GM21367 (cell line): ENCODE measurements around the gene DES.
"Not testable (repeated sequence)": the region's sequence is repeated elsewhere in the genome, so short reads cannot be mapped to it uniquely, and the experiment has no call there.

Source experiments
- ATAC-seq: cut with Tn5 transposase; IDR thresholded peaks from one replicate; pipeline ENCODE4 v1.9.1; 2021; ENCODE audit not compliant: unreplicated experiment

Gene DES

GRCh38 chr2:219418155-219419011 lies at the start of gene DES:
TSS of gene DES (plus strand) at chr2:219418377. CDS start at chr2:219418463, 86 bp downstream.
- no peak for ATAC-seq

GRCh38 chr2:219368690-219369191 lies 49.4 kb upstream of the DES start:
- no peak for ATAC-seq

GRCh38 chr2:219369447-219369861 lies 48.7 kb upstream of the DES start:
- no peak for ATAC-seq

GRCh38 chr2:219378163-219378851 lies 39.9 kb upstream of the DES start:
- no peak for ATAC-seq

- ATAC-seq: no peak
These were observed 37.3 kb upstream of the DES start for GRCh38 chr2:219380926-219381325.

- ATAC-seq: no peak
These were observed 36.7 kb upstream of the DES start for GRCh38 chr2:219381448-219381847.

GRCh38 chr2:219384083-219384713 lies 34.0 kb upstream of the DES start:
- no peak for ATAC-seq

GRCh38 chr2:219384859-219385258 lies 33.3 kb upstream of the DES start:
- ATAC-seq: no peak

GRCh38 chr2:219385958-219386520 lies 32.1 kb upstream of the DES start:
- ATAC-seq: no peak

GRCh38 chr2:219386532-219387280 lies 31.5 kb upstream of the DES start:
- no peak for ATAC-seq

- ATAC-seq: peak; percentile 57
These were observed 30.7 kb upstream of the DES start, which contains the start of gene DNPEP for GRCh38 chr2:219387306-219388120. TSS of gene DNPEP (minus strand) at chr2:219387912. CDS start at chr2:219387794, 118 bp downstream.

- peak; percentile 74 for ATAC-seq
These were observed 29.9 kb upstream of the DES start for GRCh38 chr2:219388121-219388906.

GRCh38 chr2:219388907-219389156 lies 29.3 kb upstream of the DES start:
- no peak for ATAC-seq

GRCh38 chr2:219392754-219393153 lies 25.4 kb upstream of the DES start:
- ATAC-seq: no peak

GRCh38 chr2:219395056-219395455 lies 23.1 kb upstream of the DES start:
- ATAC-seq: not testable (repeated sequence)

- ATAC-seq: no peak
These were observed 22.6 kb upstream of the DES start for GRCh38 chr2:219395609-219396008.

GRCh38 chr2:219396863-219397457 lies 21.2 kb upstream of the DES start:
- ATAC-seq: no peak

GRCh38 chr2:219398721-219399363 lies 19.3 kb upstream of the DES start:
- ATAC-seq: no peak
